HG02610 (cell line): Measurements from ENCODE around the gene LIPC.

Experiments
- ATAC-seq: cut with Tn5 transposase; IDR thresholded peaks from one replicate; pipeline ENCODE4 v1.9.1; 2021; ENCODE audit warnings: mild to moderate bottlenecking, moderate library complexity; ENCODE audit not compliant: unreplicated experiment

The LIPC gene

GRCh38 chr15:58571491-58571890 is 139.7 kb downstream of the LIPC start:
- ATAC-seq, result no peak

GRCh38 chr15:58572521-58572920 is 140.7 kb downstream of the LIPC start:
- ATAC-seq, result no peak

- ATAC-seq, result no peak
Measured at GRCh38 chr15:58573270-58573669, 141.5 kb downstream of the LIPC start.

- ATAC-seq, result no peak
Measured at GRCh38 chr15:58574631-58575030, 142.8 kb downstream of the LIPC start.

- ATAC-seq, result no peak
Measured at GRCh38 chr15:58575045-58575786, 143.4 kb downstream of the LIPC start.

- no peak for ATAC-seq
Measured at GRCh38 chr15:58576657-58577056, 144.9 kb downstream of the LIPC start.

GRCh38 chr15:58582160-58582559 is 150.4 kb downstream of the LIPC start:
- ATAC-seq, result no peak

GRCh38 chr15:58583171-58583908 is 151.5 kb downstream of the LIPC start:
- ATAC-seq, result no peak

- no peak for ATAC-seq
Measured at GRCh38 chr15:58584789-58585461, 153.1 kb downstream of the LIPC start.

- peak; percentile 44 for ATAC-seq
Measured at GRCh38 chr15:58585693-58586443, 154.1 kb downstream of the LIPC start.

GRCh38 chr15:58587486-58587885 is 155.7 kb downstream of the LIPC start:
- ATAC-seq, result no peak

GRCh38 chr15:58588096-58588495 is 156.3 kb downstream of the LIPC start:
- no peak for ATAC-seq

- no peak for ATAC-seq
Measured at GRCh38 chr15:58589047-58589446, 157.3 kb downstream of the LIPC start.

GRCh38 chr15:58590236-58590635 is 158.4 kb downstream of the LIPC start:
- ATAC-seq, result no peak

- no peak for ATAC-seq
Measured at GRCh38 chr15:58590926-58591325, 159.1 kb downstream of the LIPC start.

- ATAC-seq, result no peak
Measured at GRCh38 chr15:58593870-58594269, 162.1 kb downstream of the LIPC start.

GRCh38 chr15:58594898-58595297 is 163.1 kb downstream of the LIPC start:
- ATAC-seq, result no peak

GRCh38 chr15:58595516-58596263 is 163.9 kb downstream of the LIPC start:
- no peak for ATAC-seq

- no peak for ATAC-seq
Measured at GRCh38 chr15:58597943-58598828, 166.4 kb downstream of the LIPC start.
